Caco-2 (cell line): ENCODE results near the gene BRAT1. TPM values are rescaled to one million over a fixed set of nuclear protein-coding genes. Genes with fewer than 3 reads are reported as not detected.

Experiments
- BruUV-seq: library from RNA; stranded (reverse); fragments of 400-500 nt; replicated peaks from 2 replicates; lab custom pipeline; 2021; lab: Mats Ljungman, UMichigan
- CTCF ChIA-PET: fragments of 300-600 bp; sonication (Branson Sonifier 250); formaldehyde crosslinking; loops from one replicate; lab custom pipeline; 2022; ENCODE audit warnings: antibody characterized with exemption; lab: Charles Lee
- POLR2A ChIA-PET: fragments of 300-600 bp; sonication (Branson Sonifier 250); formaldehyde crosslinking; loops from one replicate; lab custom pipeline; 2022; ENCODE audit warnings: antibody characterized with exemption; lab: Charles Lee
- DNase-seq, 2 experiments: peaks; one replicate each; pipeline versions ENCODE4 v3.0.0 to v3.0.0-alpha.2; 2020 to 2022
- H3K27me3 ChIP-seq: replicated peaks from 2 replicates; pipeline ENCODE4 v1.6.0; 2011; ENCODE audit warnings: low read length; ENCODE audit not compliant: control insufficient read depth, insufficient read depth
- H3K36me3 ChIP-seq: 2 replicates; pipeline ENCODE4 v1.5.1; 2011; ENCODE audit warnings: low read length; ENCODE audit not compliant: control insufficient read depth, insufficient read depth
- H3K4me1 ChIP-seq: fragments of 250-450 bp; sonication (Bioruptor Pico); 2 replicates; pipeline ENCODE4 v1.5.1; 2020; ENCODE audit warnings: mild to moderate bottlenecking
- H3K4me3 ChIP-seq: 2 replicates; pipeline ENCODE4 v1.5.1; 2011; ENCODE audit warnings: low read depth, mild to moderate bottlenecking, control low read depth, low read length
- H3K9me3 ChIP-seq: fragments of 250-450 bp; sonication (Bioruptor Pico); 2 replicates; pipeline ENCODE4 v1.5.1; 2020; ENCODE audit warnings: mild to moderate bottlenecking, moderate library complexity
- H3K27ac Mint-ChIP-seq: one replicate; pipeline ENCODE4 v1.8.0; 2022; ENCODE audit warnings: mixed read lengths; ENCODE audit not compliant: unreplicated experiment
- H3K27me3 Mint-ChIP-seq: one replicate; pipeline ENCODE4 v1.8.0; 2022; ENCODE audit warnings: mixed read lengths; ENCODE audit not compliant: insufficient read depth, unreplicated experiment
- H3K36me3 Mint-ChIP-seq: one replicate; pipeline ENCODE4 v1.8.0; 2022; ENCODE audit warnings: mild to moderate bottlenecking, mixed read lengths; ENCODE audit not compliant: insufficient read depth, unreplicated experiment
- H3K4me1 Mint-ChIP-seq: one replicate; pipeline ENCODE4 v1.8.0; 2022; ENCODE audit warnings: low read depth, mixed read lengths; ENCODE audit not compliant: unreplicated experiment
- H3K4me3 Mint-ChIP-seq: one replicate; pipeline ENCODE4 v1.8.0; 2022; ENCODE audit warnings: mild to moderate bottlenecking, moderate library complexity, mixed read lengths; ENCODE audit not compliant: unreplicated experiment
- H3K9me3 Mint-ChIP-seq: one replicate; pipeline ENCODE4 v1.8.0; 2022; ENCODE audit warnings: mixed read lengths; ENCODE audit not compliant: unreplicated experiment
- CTCF ChIP-seq, 2 experiments: fragments of 200-600 bp in 1 of 2; IDR thresholded peaks; 1 replicate in 1 of 2; 2 replicates in 1 of 2; pipeline versions ENCODE4 v1.5.1 to v1.8.0; 2011 to 2022; ENCODE audit warnings: antibody characterized with exemption in 1 of 2, control low read depth in 1 of 2, inconsistent platforms in 1 of 2, low read depth in 1 of 2, low read length in 1 of 2, mild to moderate bottlenecking in 1 of 2, moderate library complexity in 1 of 2; ENCODE audit not compliant: insufficient read depth in 1 of 2, severe bottlenecking in 1 of 2, unreplicated experiment in 1 of 2
- intact Hi-C: fragments of 100-400 bp; cut with micrococcal nuclease; formaldehyde crosslinking; loops from one replicate; pipeline ENCODE4 v1.10.0; 2022; ENCODE audit not compliant: unreplicated experiment
- total RNA-seq: library from RNA; stranded (reverse); gene quantifications from 2 replicates; pipeline ENCODE4 v1.2.3, GENCODE V29; 2022

BRAT1 gene
- total RNA-seq, 1 experiment from 2014 or later = 33.5 TPM

DNA sequence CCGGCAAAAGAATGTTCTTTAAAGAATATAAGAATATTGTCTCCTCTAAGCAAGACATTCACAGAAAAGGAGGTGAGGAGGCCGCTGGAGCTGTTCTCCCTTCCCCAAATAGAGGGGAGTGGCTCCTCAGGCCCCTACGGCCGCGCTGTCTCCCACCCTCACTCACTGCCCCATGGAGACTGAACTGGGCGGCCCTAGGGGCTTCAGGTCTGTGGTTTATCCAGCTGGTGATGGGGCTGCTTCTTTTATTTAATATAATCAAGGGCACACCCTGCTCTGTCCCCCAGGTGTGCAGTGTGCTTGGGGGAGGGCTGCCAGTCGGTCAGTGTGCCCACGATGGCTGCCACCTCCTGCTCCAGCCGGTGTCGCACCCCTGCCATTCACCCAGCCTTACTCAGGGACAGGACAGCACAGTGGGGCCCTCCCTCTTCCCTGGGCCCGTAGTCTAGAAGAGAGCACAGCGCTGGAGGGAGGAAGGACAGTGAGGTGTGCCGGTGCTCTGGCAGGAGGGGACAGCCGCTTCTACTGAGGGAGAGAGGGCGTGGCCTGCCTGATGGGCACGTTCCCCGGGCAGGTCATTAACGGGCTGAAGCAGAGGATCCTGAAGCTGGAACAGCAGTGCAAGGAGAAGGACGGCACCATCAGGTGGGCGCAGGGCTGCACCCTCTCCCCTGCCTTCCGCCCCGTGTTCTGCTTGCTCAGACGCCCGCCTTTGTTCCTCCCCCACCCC lies 26.8 kb upstream of the BRAT1 start:
- Histone ChIP-seq H3K27me3 (no peaks in the 10 kb centered on the region), H3K36me3 (no peaks in the 10 kb centered on the region), H3K9me3 (no peaks in the 10 kb centered on the region), H3K4me3 (no peak overlapping the region), H3K4me1 (no peaks in the 10 kb centered on the region)
- ChIA-PET CTCF (no interaction called here), POLR2A (no interaction called here)
- BruUV-seq = no TSS peak
- no peaks in the 10 kb centered on the region for H3K9me3 Mint-ChIP-seq
- peaks cover 3% of the 10 kb centered on the region for H3K36me3 Mint-ChIP-seq
- H3K4me1 Mint-ChIP-seq = no peaks in the 10 kb centered on the region
- H3K27ac Mint-ChIP-seq = no peak overlapping the region
- intact Hi-C loops = no loop called here
- no peaks in the 10 kb centered on the region for H3K27me3 Mint-ChIP-seq
- H3K4me3 Mint-ChIP-seq = no peak overlapping the region
- no peak for TF ChIP-seq CTCF (IDR thresholded peaks at IDR 0.05; ENCODE audit: insufficient read depth in 1 of 2, low read depth in 1 of 2, low read length in 1 of 2, severe bottlenecking in 1 of 2, unreplicated experiment in 1 of 2)
- no peak for DNase-seq

DNA sequence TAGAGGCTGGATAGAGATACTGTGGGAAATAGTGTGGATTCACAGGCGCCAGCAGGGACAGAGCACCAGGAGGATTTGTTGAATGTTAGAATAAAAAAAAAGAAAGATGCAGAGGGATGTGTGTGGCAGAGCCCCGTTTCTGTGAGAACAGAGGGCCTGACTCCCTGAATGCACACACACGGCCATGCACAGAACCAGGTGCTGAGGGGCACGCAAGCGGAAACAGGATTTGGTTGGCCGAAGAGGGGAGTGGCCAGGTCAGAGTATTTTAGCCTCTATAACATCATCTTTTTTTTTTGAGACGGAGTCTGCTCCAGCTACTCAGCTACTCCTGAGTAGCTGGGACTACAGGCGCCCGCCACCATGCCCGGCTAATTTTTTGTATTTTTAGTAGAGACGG lies 25.3 kb upstream of the BRAT1 start:
- TF ChIP-seq CTCF (IDR thresholded peaks at IDR 0.05; ENCODE audit: insufficient read depth in 1 of 2, low read depth in 1 of 2, low read length in 1 of 2, severe bottlenecking in 1 of 2, unreplicated experiment in 1 of 2) = no peak
- ChIA-PET POLR2A (no interaction called here), CTCF (no interaction called here)
- H3K9me3 ChIP-seq = no peaks in the 10 kb centered on the region
- Mint-ChIP-seq H3K9me3 (no peaks in the 10 kb centered on the region), H3K27me3 (no peaks in the 10 kb centered on the region), H3K4me1 (no peaks in the 10 kb centered on the region), H3K4me3 (no peak overlapping the region), H3K36me3 (no peaks in the 10 kb centered on the region), H3K27ac (no peak overlapping the region)
- no TSS peak for BruUV-seq
- DNase-seq = no peak
- no peaks in the 10 kb centered on the region for H3K36me3 ChIP-seq
- intact Hi-C loops = no loop called here
- H3K4me1 ChIP-seq = no peaks in the 10 kb centered on the region
- H3K4me3 ChIP-seq = no peak overlapping the region
- no peaks in the 10 kb centered on the region for H3K27me3 ChIP-seq

GRCh38 chr7:2577914-2578680 lies 22.8 kb upstream of the BRAT1 start:
- no peak for DNase-seq
- no peaks in the 10 kb centered on the region for H3K36me3 Mint-ChIP-seq
- H3K4me3 ChIP-seq = no peak overlapping the region
- no peaks in the 10 kb centered on the region for H3K27me3 ChIP-seq
- BruUV-seq = no TSS peak
- POLR2A ChIA-PET = no interaction called here
- no peaks in the 10 kb centered on the region for H3K9me3 ChIP-seq
- no peak overlapping the region for H3K4me3 Mint-ChIP-seq
- CTCF ChIA-PET = no interaction called here
- intact Hi-C loops = no loop called here
- H3K4me1 ChIP-seq = no peaks in the 10 kb centered on the region
- no peak for TF ChIP-seq CTCF (IDR thresholded peaks at IDR 0.05; ENCODE audit: insufficient read depth in 1 of 2, low read depth in 1 of 2, low read length in 1 of 2, severe bottlenecking in 1 of 2, unreplicated experiment in 1 of 2)
- H3K27ac Mint-ChIP-seq = no peak overlapping the region
- no peaks in the 10 kb centered on the region for H3K4me1 Mint-ChIP-seq
- H3K9me3 Mint-ChIP-seq = no peaks in the 10 kb centered on the region
- no peaks in the 10 kb centered on the region for H3K27me3 Mint-ChIP-seq
- no peaks in the 10 kb centered on the region for H3K36me3 ChIP-seq
